SU-DHL-6 (cell line): ENCODE results near the gene HJURP.

Source experiments
- CTCF ChIP-seq: fragments of 200-600 bp; sonication (generic); IDR thresholded peaks from one replicate; pipeline ENCODE4 v1.5.1; 2017; ENCODE audit warnings: antibody characterized with exemption, mild to moderate bottlenecking, low read length, moderate library complexity; ENCODE audit not compliant: insufficient read depth, poor library complexity, severe bottlenecking
- EZH2phosphoT487 ChIP-seq: fragments of 200-600 bp; sonication (generic), shearing (Covaris generic); conservative IDR thresholded peaks from 2 replicates; pipeline ENCODE4 v1.6.1; 2018; ENCODE audit warnings: mild to moderate bottlenecking, antibody characterized with exemption, low read length, moderate library complexity, mixed read lengths

- TF ChIP-seq CTCF (no peak), EZH2phosphoT487 (no peak)
Measured at GRCh38 chr2:233832414-233832813, 21.9 kb downstream of the HJURP start.
